Tibial artery (tissue), 4 donors: Measurements from ENCODE around the gene FAM117A.
A peak's percentile ranks its signal among the peaks of the same experiment; 100 is the strongest.

ENCODE experiments used
- DNase-seq, 2 donors: peaks; one replicate each; pipeline ENCODE4 v3.0.0-alpha.2; 2019
- H3K27ac ChIP-seq, 2 donors: fragments of 200-600 bp; sonication (generic) in 1 of 2; 1 replicate in 1 of 2; 2 replicates in 1 of 2; pipeline ENCODE4 v1.5.1; 2018 to 2019; ENCODE audit warnings: mild to moderate bottlenecking in 1 of 2
- H3K27me3 ChIP-seq, 2 donors: fragments of 200-600 bp; sonication (generic) in 1 of 2; one replicate each; pipeline versions ENCODE4 v1.5.1 to v1.6.0; 2016 to 2019
- H3K36me3 ChIP-seq, 3 donors: fragments of 200-600 bp; sonication (generic) in 2 of 3; one replicate each; pipeline ENCODE4 v1.5.1; 2016 to 2019; ENCODE audit warnings: mild to moderate bottlenecking in 2 of 3
- H3K4me1 ChIP-seq, 4 donors: fragments of 200-600 bp; sonication (generic) in 2 of 4; 1 replicate in 3 of 4; 2 replicates in 1 of 4; pipeline ENCODE4 v1.5.1; 2016 to 2019
- H3K4me3 ChIP-seq, 2 donors: fragments of 200-600 bp; sonication (generic) in 1 of 2; 1 replicate in 1 of 2; 2 replicates in 1 of 2; pipeline ENCODE4 v1.5.1; 2018 to 2019; ENCODE audit warnings: mild to moderate bottlenecking in 2 of 2
- H3K9me3 ChIP-seq, 3 donors: fragments of 200-600 bp; sonication (generic) in 1 of 3; one replicate each; pipeline ENCODE4 v1.5.1; 2016 to 2019
- CTCF ChIP-seq, 2 experiments: fragments of 200-600 bp in 1 of 2; fragments of 450-650 bp in 1 of 2; IDR thresholded peaks; one replicate each; pipeline ENCODE4 v1.5.1; 2017 to 2019; ENCODE audit warnings: antibody characterized with exemption in 2 of 2, mild to moderate bottlenecking in 1 of 2, moderate library complexity in 1 of 2
- intact Hi-C: fragments of 100-400 bp; cut with DNase I; formaldehyde crosslinking; loops from one replicate; pipeline ENCODE4 v1.15.0; 2023; ENCODE audit warnings: low total_unique reads

Gene FAM117A

GRCh38 chr17:49757151-49757777 lies 6.7 kb downstream of the FAM117A start:
- Histone ChIP-seq H3K4me1 (peaks cover 0 to 21% (median 3%) of the 10 kb centered on the region in 4 donors), H3K9me3 (no peaks in the 10 kb centered on the region), H3K4me3 (no peak overlapping the region), H3K36me3 (no peaks in the 10 kb centered on the region), H3K27me3 (no peaks in the 10 kb centered on the region), H3K27ac (peak overlapping the region in 1 of 2 donors; percentile 23)
- intact Hi-C loops: no loop called here
- DNase-seq: no peak
- no peak for TF ChIP-seq CTCF (IDR thresholded peaks at IDR 0.05)

DNA sequence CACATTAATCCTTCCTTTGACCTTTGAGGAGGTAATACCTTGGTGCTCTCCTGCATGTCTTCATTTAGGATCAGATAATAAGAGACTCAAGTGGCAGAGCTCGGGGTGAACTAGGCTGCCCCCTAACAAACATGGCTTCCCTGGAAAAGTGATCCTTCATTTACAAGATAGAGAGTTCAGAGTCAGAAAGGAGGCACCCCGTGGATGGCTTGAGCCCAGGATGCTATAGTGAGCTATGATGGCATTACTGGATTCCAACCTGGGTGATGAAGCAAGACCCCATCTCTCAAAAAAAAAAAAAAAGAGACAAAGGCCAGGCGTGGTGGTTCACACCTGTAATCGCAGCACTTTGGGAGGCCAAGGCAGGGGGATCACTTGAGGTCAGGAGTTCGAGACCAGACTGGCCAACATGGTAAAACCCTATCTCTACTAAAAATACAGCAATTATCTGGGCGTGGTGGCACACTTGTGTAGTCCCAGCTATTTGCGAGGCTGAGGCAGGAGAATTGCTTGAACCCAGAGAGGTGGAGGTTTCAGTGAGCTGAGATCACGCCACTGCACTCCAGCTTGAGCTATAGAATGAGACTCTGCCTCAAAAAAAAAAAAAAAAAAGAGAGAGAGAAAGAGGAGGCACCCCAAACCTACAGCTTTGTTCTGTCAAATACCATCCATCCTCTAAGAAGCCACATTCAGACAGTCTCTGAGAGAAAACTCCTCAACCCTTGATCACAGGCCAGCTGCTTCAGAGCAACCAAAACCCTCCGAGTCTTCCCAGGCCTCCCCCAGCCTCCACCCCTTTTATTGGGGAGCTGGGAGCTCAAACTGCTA lies 7.4 kb downstream of the FAM117A start:
- Histone ChIP-seq H3K27me3 (no peaks in the 10 kb centered on the region), H3K27ac (peak overlapping the region in 1 of 2 donors; percentile 23), H3K4me3 (no peak overlapping the region), H3K9me3 (no peaks in the 10 kb centered on the region), H3K36me3 (no peaks in the 10 kb centered on the region), H3K4me1 (peaks cover 0 to 13% (median 3%) of the 10 kb centered on the region in 4 donors)
- TF ChIP-seq CTCF (IDR thresholded peaks at IDR 0.05): no peak
- DNase-seq: no peak
- intact Hi-C loops: no loop called here

- DNase-seq: no peak
- H3K9me3 ChIP-seq: no peaks in the 10 kb centered on the region
- no peaks in the 10 kb centered on the region for H3K27me3 ChIP-seq
- H3K36me3 ChIP-seq: no peaks in the 10 kb centered on the region
- no peak overlapping the region for H3K4me3 ChIP-seq
- intact Hi-C loops: no loop called here
- H3K27ac ChIP-seq: no peak overlapping the region
- peaks cover 0 to 13% (median 3%) of the 10 kb centered on the region in 4 donors for H3K4me1 ChIP-seq
- no peak for TF ChIP-seq CTCF (IDR thresholded peaks at IDR 0.05)
Observed at GRCh38 chr17:49755663-49756283, 8.2 kb downstream of the FAM117A start.

- Histone ChIP-seq H3K27me3 (no peaks in the 10 kb centered on the region), H3K4me1 (peaks cover 0 to 13% (median 3%) of the 10 kb centered on the region in 4 donors), H3K4me3 (no peak overlapping the region), H3K27ac (no peak overlapping the region), H3K9me3 (no peaks in the 10 kb centered on the region), H3K36me3 (no peaks in the 10 kb centered on the region)
- peak in 1 of 2 donors; percentile 47 for DNase-seq
- intact Hi-C loops: no loop called here
- TF ChIP-seq CTCF (IDR thresholded peaks at IDR 0.05): no peak
Observed at GRCh38 chr17:49753959-49754391, 10.0 kb downstream of the FAM117A start.

DNA sequence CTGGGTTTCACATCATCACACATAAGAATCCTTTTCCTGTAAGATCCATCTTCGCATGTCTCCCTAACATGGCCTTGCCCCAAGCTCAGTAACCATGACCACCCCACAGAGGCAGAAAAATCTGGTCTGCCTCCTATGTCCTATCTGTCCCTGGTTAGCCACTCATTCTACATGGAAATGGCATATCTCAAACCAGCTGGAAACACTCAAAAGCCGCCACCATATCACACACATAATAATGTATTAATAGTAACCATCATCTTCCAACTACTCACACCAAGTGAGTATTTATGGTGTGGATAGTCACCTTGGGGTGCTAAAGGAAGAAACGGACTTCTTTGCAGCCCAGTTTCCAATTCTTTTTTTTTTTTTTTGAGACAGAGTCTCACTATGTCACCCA lies 11.4 kb downstream of the FAM117A start:
- intact Hi-C loops: no loop called here
- Histone ChIP-seq H3K4me1 (peaks cover 0 to 12% (median 3%) of the 10 kb centered on the region in 4 donors), H3K27ac (no peak overlapping the region), H3K9me3 (no peaks in the 10 kb centered on the region), H3K36me3 (peaks cover 0 to 8% (median 0%) of the 10 kb centered on the region in 3 donors), H3K27me3 (no peaks in the 10 kb centered on the region), H3K4me3 (no peak overlapping the region)
- TF ChIP-seq CTCF (IDR thresholded peaks at IDR 0.05): no peak
- DNase-seq: no peak
